PC-3 (cell line): ENCODE results near the gene MGAT5.

Source experiments
- EZH2 ChIP-seq: fragments of 300-600 bp; sonication (generic); IDR thresholded peaks from one replicate; pipeline ENCODE4 v1.6.1; 2017; ENCODE audit warnings: antibody characterized with exemption, mild to moderate bottlenecking, low read length; ENCODE audit not compliant: unreplicated experiment
- TF ChIP-seq, protein P1 (sequence below): fragments of 300-600 bp; sonication (generic); conservative IDR thresholded peaks from 2 replicates; pipeline ENCODE4 v1.5.1; 2017; ENCODE audit warnings: antibody characterized with exemption, low read depth, mild to moderate bottlenecking, low read length

DNA sequence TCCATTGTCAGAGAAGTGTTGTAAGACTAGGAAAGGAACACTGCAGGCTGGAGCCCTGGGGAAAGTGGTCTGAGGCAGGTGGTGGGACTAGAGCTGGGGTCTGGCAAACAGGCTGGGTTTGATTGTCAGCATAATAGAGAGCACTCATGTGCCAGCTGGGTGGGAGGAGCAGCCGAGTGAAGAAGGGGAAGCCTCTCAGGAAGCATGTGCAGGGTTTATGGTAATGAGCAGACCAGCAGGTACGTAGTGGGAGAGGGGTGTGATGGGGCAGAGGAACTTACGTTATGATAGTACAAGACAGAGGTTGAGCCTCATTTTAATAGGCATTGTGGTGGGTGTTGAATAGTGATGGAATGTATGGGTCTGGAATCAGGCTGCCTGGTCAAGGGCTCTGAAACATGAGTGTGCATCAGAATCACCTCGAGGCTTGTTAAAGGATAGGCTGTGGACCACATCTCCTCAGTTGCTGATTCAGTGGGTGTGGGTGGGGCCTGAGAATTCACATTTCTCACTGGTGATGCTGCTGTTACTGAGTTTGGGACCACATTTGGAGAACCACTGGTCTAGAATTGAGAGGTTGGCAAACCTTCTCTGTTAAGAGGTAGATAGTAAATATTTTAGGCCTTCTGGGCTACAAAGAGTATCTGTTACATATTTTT, 1.7 kb upstream of the MGAT5 start:
- TF ChIP-seq EZH2, result no peak
- TF ChIP-seq, protein P1, sequence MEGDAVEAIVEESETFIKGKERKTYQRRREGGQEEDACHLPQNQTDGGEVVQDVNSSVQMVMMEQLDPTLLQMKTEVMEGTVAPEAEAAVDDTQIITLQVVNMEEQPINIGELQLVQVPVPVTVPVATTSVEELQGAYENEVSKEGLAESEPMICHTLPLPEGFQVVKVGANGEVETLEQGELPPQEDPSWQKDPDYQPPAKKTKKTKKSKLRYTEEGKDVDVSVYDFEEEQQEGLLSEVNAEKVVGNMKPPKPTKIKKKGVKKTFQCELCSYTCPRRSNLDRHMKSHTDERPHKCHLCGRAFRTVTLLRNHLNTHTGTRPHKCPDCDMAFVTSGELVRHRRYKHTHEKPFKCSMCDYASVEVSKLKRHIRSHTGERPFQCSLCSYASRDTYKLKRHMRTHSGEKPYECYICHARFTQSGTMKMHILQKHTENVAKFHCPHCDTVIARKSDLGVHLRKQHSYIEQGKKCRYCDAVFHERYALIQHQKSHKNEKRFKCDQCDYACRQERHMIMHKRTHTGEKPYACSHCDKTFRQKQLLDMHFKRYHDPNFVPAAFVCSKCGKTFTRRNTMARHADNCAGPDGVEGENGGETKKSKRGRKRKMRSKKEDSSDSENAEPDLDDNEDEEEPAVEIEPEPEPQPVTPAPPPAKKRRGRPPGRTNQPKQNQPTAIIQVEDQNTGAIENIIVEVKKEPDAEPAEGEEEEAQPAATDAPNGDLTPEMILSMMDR, result no peak
